GM20431 (cell line): ENCODE measurements around the gene CLN6.
"Not testable (repeated sequence)": the region's sequence is repeated elsewhere in the genome, so short reads cannot be mapped to it uniquely, and the experiment has no call there.

Experiments used
- in situ Hi-C: fragments of 300-500 bp; cut with MseI, MboI; formaldehyde crosslinking; loops from one replicate; pipeline ENCODE4 v1.15.0; 2020; ENCODE audit warnings: low sequenced_read_pairs; ENCODE audit not compliant: unreplicated experiment

CLN6 gene

GRCh38 chr15:68258692-68259091 lies 29.2 kb upstream of the CLN6 start:
- in situ Hi-C loops, result no loop called here

GRCh38 chr15:68256675-68257450 lies 27.3 kb upstream of the CLN6 start:
- in situ Hi-C loops, result no loop called here

GRCh38 chr15:68252925-68253534 lies 23.5 kb upstream of the CLN6 start:
- in situ Hi-C loops, result no loop called here

GRCh38 chr15:68249058-68249713 lies 19.7 kb upstream of the CLN6 start:
- in situ Hi-C loops, result no loop called here

- in situ Hi-C loops, result no loop called here
These were observed 14.7 kb upstream of the CLN6 start for GRCh38 chr15:68244235-68244634.

GRCh38 chr15:68241088-68241935 lies 11.8 kb upstream of the CLN6 start:
- in situ Hi-C loops, result no loop called here

- in situ Hi-C loops, result no loop called here
These were observed 9.5 kb upstream of the CLN6 start for GRCh38 chr15:68239025-68239424.

GRCh38 chr15:68235022-68235421 lies 5.5 kb upstream of the CLN6 start:
- in situ Hi-C loops, result no loop called here

GRCh38 chr15:68234520-68234919 lies 5.0 kb upstream of the CLN6 start:
- in situ Hi-C loops, result not testable (repeated sequence)

- in situ Hi-C loops, result no loop called here
These were observed 4.5 kb upstream of the CLN6 start for GRCh38 chr15:68234060-68234459.

- in situ Hi-C loops, result no loop called here
These were observed 3.4 kb upstream of the CLN6 start for GRCh38 chr15:68232937-68233336.

- in situ Hi-C loops, result no loop called here
These were observed 2.9 kb upstream of the CLN6 start for GRCh38 chr15:68232449-68232848.

GRCh38 chr15:68231102-68231818 lies 1.7 kb upstream of the CLN6 start:
- in situ Hi-C loops, result no loop called here

- in situ Hi-C loops, result no loop called here
These were observed 901 bp upstream of the CLN6 start for GRCh38 chr15:68230157-68231100.

- in situ Hi-C loops, result no loop called here
These were observed 550 bp downstream of the CLN6 start for GRCh38 chr15:68228971-68229385.

- in situ Hi-C loops, result no loop called here
These were observed 1.2 kb downstream of the CLN6 start for GRCh38 chr15:68228143-68228970.

- in situ Hi-C loops, result no loop called here
These were observed 1.8 kb downstream of the CLN6 start for GRCh38 chr15:68227643-68228142.

- in situ Hi-C loops, result not testable (repeated sequence)
These were observed 4.1 kb downstream of the CLN6 start for GRCh38 chr15:68225442-68225841.
